Activated CD8-positive, alpha-beta memory T cell treated with anti-CD3 and anti-CD28 coated beads, Interleukin-2, amount 50 U/mL, for 4 hours (primary cell): ENCODE data around the gene CR2.
"Not testable (repeated sequence)": the region's sequence is repeated elsewhere in the genome, so short reads cannot be mapped to it uniquely, and the experiment has no call there.

Experiments
- DNase-seq: peaks from one replicate; pipeline ENCODE4 v3.0.0-alpha.2; 2020

CR2 gene

GRCh38 chr1:207516729-207517128 is 62.6 kb downstream of the CR2 start:
- no peak for DNase-seq

- no peak for DNase-seq
Measured at GRCh38 chr1:207518608-207519236, 64.6 kb downstream of the CR2 start.

GRCh38 chr1:207519505-207520399 is 65.6 kb downstream of the CR2 start:
- no peak for DNase-seq

GRCh38 chr1:207520400-207521345 is 66.5 kb downstream of the CR2 start:
- not testable (repeated sequence) for DNase-seq

- DNase-seq, result not testable (repeated sequence)
Measured at GRCh38 chr1:207525239-207525638, 71.1 kb downstream of the CR2 start.

GRCh38 chr1:207528401-207528800 is 74.3 kb downstream of the CR2 start:
- DNase-seq, result not testable (repeated sequence)

- not testable (repeated sequence) for DNase-seq
Measured at GRCh38 chr1:207536263-207536662, 82.1 kb downstream of the CR2 start.
